ENCODE results near the gene RPS6KC1.

The RPS6KC1 gene

GRCh38 chr1:213250041-213250440 is 199.0 kb downstream of the RPS6KC1 start:
- ATAC-seq (no peak), DNase-seq (no peak)
- Mint-ChIP-seq H3K9me3 (no peaks in the 10 kb centered on the region), H3K27me3 (no peaks in the 10 kb centered on the region), H3K4me1 (no peaks in the 10 kb centered on the region), H3K27ac (no peak overlapping the region), H3K4me3 (no peak overlapping the region)

- H3K4me3 Mint-ChIP-seq = no peak overlapping the region
- H3K4me1 Mint-ChIP-seq = no peaks in the 10 kb centered on the region
These were observed 199.4 kb downstream of the RPS6KC1 start for GRCh38 chr1:213250446-213250845.

GRCh38 chr1:213251972-213252371 is 200.9 kb downstream of the RPS6KC1 start:
- Mint-ChIP-seq H3K27ac (no peak overlapping the region), H3K27me3 (no peaks in the 10 kb centered on the region), H3K9me3 (no peaks in the 10 kb centered on the region), H3K4me3 (no peak overlapping the region), H3K4me1 (no peaks in the 10 kb centered on the region)
- DNase-seq (no peak), ATAC-seq (no peak)

More at GRCh38 chr1:213250446-213250845, 199.4 kb downstream of the RPS6KC1 start:
- no peak for DNase-seq
- no peaks in the 10 kb centered on the region for H3K27me3 Mint-ChIP-seq
- no peak overlapping the region for H3K27ac Mint-ChIP-seq
- H3K9me3 Mint-ChIP-seq = no peaks in the 10 kb centered on the region
- no peak for ATAC-seq

- ATAC-seq (no peak), DNase-seq (no peak)
- Mint-ChIP-seq H3K4me1 (no peaks in the 10 kb centered on the region), H3K27ac (no peak overlapping the region), H3K9me3 (no peaks in the 10 kb centered on the region), H3K27me3 (no peaks in the 10 kb centered on the region), H3K4me3 (no peak overlapping the region)
These were observed 205.5 kb downstream of the RPS6KC1 start for GRCh38 chr1:213256438-213257087.

- Mint-ChIP-seq H3K9me3 (no peaks in the 10 kb centered on the region), H3K4me1 (no peaks in the 10 kb centered on the region), H3K4me3 (no peak overlapping the region), H3K27ac (no peak overlapping the region), H3K27me3 (no peaks in the 10 kb centered on the region)
- ATAC-seq (no peak), DNase-seq (no peak)
These were observed 209.5 kb downstream of the RPS6KC1 start for GRCh38 chr1:213260311-213261075.

- Mint-ChIP-seq H3K4me3 (no peak overlapping the region), H3K4me1 (no peaks in the 10 kb centered on the region), H3K9me3 (peaks cover 4 to 12% of the 10 kb centered on the region in 2 donors), H3K27me3 (no peaks in the 10 kb centered on the region), H3K27ac (no peak overlapping the region)
- DNase-seq (no peak), ATAC-seq (no peak)
These were observed 213.5 kb downstream of the RPS6KC1 start for GRCh38 chr1:213264531-213264930.

- H3K4me1 Mint-ChIP-seq = no peaks in the 10 kb centered on the region
- no peaks in the 10 kb centered on the region for H3K27me3 Mint-ChIP-seq
- ATAC-seq (no peak), DNase-seq (no peak)
- no peak overlapping the region for H3K27ac Mint-ChIP-seq
- peaks cover 8 to 12% of the 10 kb centered on the region in 2 donors for H3K9me3 Mint-ChIP-seq
- no peak overlapping the region for H3K4me3 Mint-ChIP-seq
These were observed 216.1 kb downstream of the RPS6KC1 start for GRCh38 chr1:213266983-213267772.

- H3K27ac Mint-ChIP-seq = no peak overlapping the region
- H3K4me1 Mint-ChIP-seq = no peaks in the 10 kb centered on the region
- H3K27me3 Mint-ChIP-seq = no peaks in the 10 kb centered on the region
- ATAC-seq (no peak), DNase-seq (no peak)
- peaks cover 8 to 12% of the 10 kb centered on the region in 2 donors for H3K9me3 Mint-ChIP-seq
- no peak overlapping the region for H3K4me3 Mint-ChIP-seq
These were observed 217.2 kb downstream of the RPS6KC1 start for GRCh38 chr1:213268221-213268620.

GRCh38 chr1:213269829-213270228 is 218.8 kb downstream of the RPS6KC1 start:
- peaks cover 8 to 12% of the 10 kb centered on the region in 2 donors for H3K9me3 Mint-ChIP-seq
- no peak overlapping the region for H3K27ac Mint-ChIP-seq
- no peak for DNase-seq
- no peaks in the 10 kb centered on the region for H3K27me3 Mint-ChIP-seq
- H3K4me1 Mint-ChIP-seq = no peaks in the 10 kb centered on the region
- no peak overlapping the region for H3K4me3 Mint-ChIP-seq
- ATAC-seq = no peak

GRCh38 chr1:213273546-213273945 is 222.5 kb downstream of the RPS6KC1 start:
- no peak for ATAC-seq
- H3K9me3 Mint-ChIP-seq = peaks cover 0 to 8% of the 10 kb centered on the region in 2 donors
- no peak for DNase-seq
- no peaks in the 10 kb centered on the region for H3K27me3 Mint-ChIP-seq
- no peaks in the 10 kb centered on the region for H3K4me1 Mint-ChIP-seq
- no peak overlapping the region for H3K27ac Mint-ChIP-seq
- no peak overlapping the region for H3K4me3 Mint-ChIP-seq

- no peak overlapping the region for H3K4me3 Mint-ChIP-seq
- no peak overlapping the region for H3K27ac Mint-ChIP-seq
- no peak for DNase-seq
- no peaks in the 10 kb centered on the region for H3K4me1 Mint-ChIP-seq
- no peak for ATAC-seq
- H3K27me3 Mint-ChIP-seq = no peaks in the 10 kb centered on the region
- H3K9me3 Mint-ChIP-seq = peaks cover 0 to 8% of the 10 kb centered on the region in 2 donors
These were observed 223.1 kb downstream of the RPS6KC1 start for GRCh38 chr1:213274140-213274539.

- no peak for DNase-seq
- Mint-ChIP-seq H3K27me3 (no peaks in the 10 kb centered on the region), H3K4me3 (no peak overlapping the region), H3K4me1 (no peaks in the 10 kb centered on the region), H3K9me3 (no peaks in the 10 kb centered on the region), H3K27ac (no peak overlapping the region)
- no peak for ATAC-seq
These were observed 224.3 kb downstream of the RPS6KC1 start for GRCh38 chr1:213275293-213275692.

- Mint-ChIP-seq H3K4me1 (no peaks in the 10 kb centered on the region), H3K4me3 (no peak overlapping the region), H3K27me3 (no peaks in the 10 kb centered on the region), H3K27ac (no peak overlapping the region), H3K9me3 (no peaks in the 10 kb centered on the region)
- ATAC-seq (no peak), DNase-seq (no peak)
These were observed 225.2 kb downstream of the RPS6KC1 start for GRCh38 chr1:213276236-213276635.

- Mint-ChIP-seq H3K27ac (no peak overlapping the region), H3K4me1 (no peaks in the 10 kb centered on the region), H3K27me3 (no peaks in the 10 kb centered on the region), H3K9me3 (peaks cover 0 to 7% of the 10 kb centered on the region in 2 donors), H3K4me3 (no peak overlapping the region)
- ATAC-seq (no peak), DNase-seq (no peak)
These were observed 226.0 kb downstream of the RPS6KC1 start for GRCh38 chr1:213277036-213277435.

- no peak for DNase-seq
- no peak overlapping the region for H3K4me3 Mint-ChIP-seq
- no peak overlapping the region for H3K27ac Mint-ChIP-seq
- H3K4me1 Mint-ChIP-seq = no peaks in the 10 kb centered on the region
- ATAC-seq = no peak
- peaks cover 5 to 18% of the 10 kb centered on the region in 2 donors for H3K9me3 Mint-ChIP-seq
- H3K27me3 Mint-ChIP-seq = no peaks in the 10 kb centered on the region
These were observed 228.4 kb downstream of the RPS6KC1 start for GRCh38 chr1:213279410-213279809.

Data from stimulated activated naive CD8-positive, alpha-beta T cell treated with anti-CD3 and anti-CD28 coated beads, Interleukin-15, amount 100 ng/mL, for 72 hours (primary cell).